Jurkat, Clone E6-1 (cell line): Measurements from ENCODE around the gene RNF220.
"Not testable (repeated sequence)": the region's sequence is repeated elsewhere in the genome, so short reads cannot be mapped to it uniquely, and the experiment has no call there.

Experiments used
- DNase-seq: peaks from one replicate; pipeline ENCODE4 v3.0.0-alpha.2; 2011; ENCODE audit warnings: low read depth, low spot score
- H3K4me3 ChIP-seq: 2 replicates; pipeline ENCODE4 v1.5.1; 2011; ENCODE audit warnings: mild to moderate bottlenecking, low read length, control low read depth, moderate library complexity

RNF220 gene

GRCh38 chr1:44698138-44698537 is 293.1 kb downstream of the RNF220 start:
- DNase-seq, result no peak
- H3K4me3 ChIP-seq, result no peak overlapping the region

GRCh38 chr1:44699375-44699774 is 294.3 kb downstream of the RNF220 start:
- DNase-seq, H3K4me3 ChIP-seq: not testable (repeated sequence)

- H3K4me3 ChIP-seq, result no peak overlapping the region
- DNase-seq, result no peak
Measured at GRCh38 chr1:44700573-44700972, 295.5 kb downstream of the RNF220 start.

GRCh38 chr1:44701141-44701573 is 296.1 kb downstream of the RNF220 start:
- no peak for DNase-seq
- H3K4me3 ChIP-seq, result no peak overlapping the region
